ENCODE results near the gene DOHH.
"Not testable (repeated sequence)": the region's sequence is repeated elsewhere in the genome, so short reads cannot be mapped to it uniquely, and the experiment has no call there.

DOHH gene

DNA sequence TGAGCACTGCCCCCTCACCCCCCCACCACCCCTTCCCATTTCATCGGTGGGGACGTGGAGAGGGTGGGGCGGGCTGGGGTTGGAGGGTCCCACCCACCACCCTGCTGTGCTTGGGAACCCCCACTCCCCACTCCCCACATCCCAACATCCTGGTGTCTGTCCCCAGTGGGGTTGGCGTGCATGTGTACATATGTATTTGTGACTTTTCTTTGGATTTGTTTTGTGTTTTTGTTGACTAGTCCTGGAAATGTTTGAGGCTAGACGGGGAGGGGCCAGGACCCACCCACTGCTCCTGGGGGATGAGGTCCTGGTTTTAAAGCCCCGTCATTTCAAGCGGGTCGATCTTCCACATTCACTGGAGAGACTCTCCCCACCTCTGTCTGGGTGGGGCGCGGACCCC lies 35.5 kb upstream of the DOHH start:
- intact Hi-C loops (cut with DNase I) = no loop called here
- no peak for DNase-seq

DNA sequence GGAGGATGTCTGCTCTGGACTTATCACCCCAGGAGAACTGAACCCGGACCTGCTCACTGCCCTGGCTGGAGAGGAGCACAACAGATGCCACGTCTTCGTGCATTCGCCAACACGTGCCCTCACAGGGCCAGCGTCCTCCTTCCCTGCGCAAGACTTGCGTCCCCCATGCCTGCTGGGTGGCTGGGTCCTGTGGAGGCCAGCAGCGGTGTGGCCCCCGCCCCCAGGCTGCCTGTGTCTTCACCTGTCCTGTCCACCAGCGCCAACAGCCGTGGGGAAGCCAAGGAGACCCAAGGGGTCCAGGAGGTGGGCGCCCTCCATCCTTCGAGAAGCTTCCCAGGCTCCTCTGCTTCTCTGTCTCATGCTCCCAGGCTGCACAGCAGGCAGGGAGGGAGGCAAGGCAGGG lies 35.1 kb upstream of the DOHH start:
- intact Hi-C loops (cut with DNase I) = no loop called here
- no peak for DNase-seq

DNA sequence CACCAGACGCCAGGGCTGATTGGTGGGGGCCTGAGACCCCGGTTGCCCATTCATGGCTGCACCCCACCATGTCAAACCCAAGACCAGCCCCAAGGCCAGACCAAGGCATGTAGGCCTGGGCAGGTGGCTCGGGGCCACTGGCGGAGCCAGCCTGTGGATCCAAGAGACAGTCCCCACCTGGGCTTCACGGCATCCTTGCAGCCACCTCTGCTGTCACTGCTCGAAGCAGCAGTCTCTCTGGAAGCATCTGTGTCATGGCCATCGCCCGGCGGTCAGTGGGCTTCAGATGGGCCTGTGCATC lies 34.7 kb upstream of the DOHH start:
- DNase-seq = no peak
- intact Hi-C loops (cut with DNase I) = no loop called here

DNA sequence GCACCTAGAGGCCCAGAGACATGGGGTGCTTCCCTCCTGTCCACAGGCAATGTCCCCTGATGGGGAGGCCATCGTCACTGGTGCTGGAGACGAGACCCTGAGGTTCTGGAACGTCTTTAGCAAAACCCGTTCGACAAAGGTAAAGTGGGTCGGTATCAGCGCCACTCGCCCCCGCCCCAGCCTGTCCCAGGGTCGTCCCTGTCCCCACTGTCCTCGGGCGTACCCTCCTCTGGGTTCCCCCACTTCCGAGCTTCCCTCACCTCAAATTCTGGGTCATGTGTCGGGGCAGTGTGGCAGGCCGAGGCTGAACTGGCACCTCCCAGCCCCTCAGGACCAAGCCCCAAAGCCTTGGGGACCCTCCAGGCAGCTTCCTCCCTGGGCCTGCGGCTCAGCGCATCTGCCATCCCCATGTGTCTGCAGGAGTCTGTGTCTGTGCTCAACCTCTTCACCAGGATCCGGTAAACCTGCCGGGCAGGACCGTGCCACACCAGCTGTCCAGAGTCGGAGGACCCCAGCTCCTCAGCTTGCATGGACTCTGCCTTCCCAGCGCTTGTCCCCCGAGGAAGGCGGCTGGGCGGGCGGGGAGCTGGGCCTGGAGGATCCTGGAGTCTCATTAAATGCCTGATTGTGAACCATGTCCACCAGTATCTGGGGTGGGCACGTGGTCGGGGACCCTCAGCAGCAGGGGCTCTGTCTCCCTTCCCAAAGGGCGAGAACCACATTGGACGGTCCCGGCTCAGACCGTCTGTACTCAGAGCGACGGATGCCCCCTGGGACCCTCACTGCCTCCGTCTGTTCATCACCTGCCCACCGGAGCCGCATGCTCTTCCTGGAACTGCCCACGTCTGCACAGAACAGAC lies 34.1 kb upstream of the DOHH start:
- DNase-seq = no peak
- intact Hi-C loops (cut with DNase I) = no loop called here

DNA sequence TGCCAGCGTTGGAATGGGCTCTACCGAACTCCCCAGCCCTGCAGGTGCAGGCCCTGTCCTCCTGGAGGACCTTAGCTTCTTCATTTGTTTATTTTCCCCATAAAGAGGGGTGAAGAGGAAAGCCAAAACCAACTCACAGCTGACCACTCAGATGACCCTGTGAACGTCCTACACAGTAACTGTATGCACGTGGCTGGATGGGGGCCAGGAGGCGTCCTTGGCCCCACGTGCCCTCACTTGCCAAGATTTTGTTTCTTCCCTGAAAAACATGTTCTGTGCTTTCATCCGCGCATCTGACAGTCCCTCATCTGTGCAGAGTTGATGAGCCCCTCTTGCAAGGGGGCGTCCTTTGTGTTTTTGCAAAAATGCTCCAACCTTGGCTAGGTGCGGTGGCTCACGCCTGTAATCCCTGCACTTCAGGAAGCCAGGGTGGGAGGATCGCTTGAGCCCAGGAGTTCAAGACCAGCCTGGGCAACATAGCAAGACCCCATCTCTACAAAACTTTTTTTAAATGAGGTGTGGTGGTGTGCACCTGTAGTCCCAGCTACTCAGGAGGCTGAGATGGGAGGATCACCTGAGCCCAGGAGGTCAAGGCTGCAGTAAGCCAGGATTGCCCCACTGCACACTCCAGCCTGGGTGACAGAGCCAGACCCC lies 33.2 kb upstream of the DOHH start:
- intact Hi-C loops (cut with DNase I) = no loop called here
- no peak for DNase-seq

DNA sequence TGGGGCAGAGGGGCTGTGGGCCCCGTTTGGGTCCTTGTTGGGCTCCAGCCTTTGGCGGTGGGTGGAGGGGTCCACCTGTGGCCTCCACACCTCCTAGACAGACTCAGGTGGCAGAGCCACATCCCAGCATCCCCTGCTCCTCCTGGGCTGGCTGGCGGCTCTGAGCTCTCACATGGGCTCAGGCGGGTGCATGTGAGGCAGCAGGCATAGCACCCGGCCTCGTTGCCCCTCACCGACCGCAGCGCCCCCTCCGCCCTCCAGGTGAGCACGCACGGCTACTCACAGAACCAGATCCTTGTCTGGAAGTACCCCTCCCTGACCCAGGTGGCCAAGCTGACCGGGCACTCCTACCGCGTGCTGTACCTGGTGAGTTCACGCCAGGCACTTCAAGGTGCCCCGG lies 32.6 kb upstream of the DOHH start:
- no peak for DNase-seq

DNA sequence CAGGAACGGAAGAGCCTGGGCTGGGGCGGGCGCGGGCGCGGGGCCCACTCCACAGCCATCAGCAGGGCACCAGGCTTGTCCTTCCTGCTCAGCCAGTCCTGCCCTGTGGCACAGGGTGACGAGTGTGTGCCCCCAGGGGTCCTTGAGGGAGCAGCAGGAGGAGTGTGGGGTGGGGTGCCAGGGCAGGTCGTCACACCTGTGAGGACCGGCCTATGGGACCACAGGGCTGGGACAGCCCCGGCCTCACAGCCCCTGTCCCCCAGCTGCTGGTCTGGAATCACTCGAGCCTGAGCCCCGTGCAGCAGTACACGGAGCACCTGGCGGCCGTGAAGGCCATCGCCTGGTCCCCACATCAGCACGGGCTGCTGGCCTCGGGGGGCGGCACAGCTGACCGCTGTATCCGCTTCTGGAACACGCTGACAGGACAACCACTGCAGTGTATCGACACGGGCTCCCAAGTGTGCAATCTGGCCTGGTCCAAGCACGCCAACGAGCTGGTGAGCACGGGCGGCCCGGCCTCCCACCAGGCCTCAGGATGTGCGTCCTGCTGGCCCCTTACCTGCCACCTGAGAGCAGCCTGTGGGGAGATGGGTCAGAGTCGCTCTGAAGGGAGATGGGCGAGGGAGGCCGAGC lies 31.8 kb upstream of the DOHH start:
- no peak for DNase-seq
- intact Hi-C loops (cut with DNase I) = no loop called here

More for the DNA sequence above, 32.6 kb upstream of the DOHH start:
- intact Hi-C loops (cut with DNase I) = no loop called here

DNA sequence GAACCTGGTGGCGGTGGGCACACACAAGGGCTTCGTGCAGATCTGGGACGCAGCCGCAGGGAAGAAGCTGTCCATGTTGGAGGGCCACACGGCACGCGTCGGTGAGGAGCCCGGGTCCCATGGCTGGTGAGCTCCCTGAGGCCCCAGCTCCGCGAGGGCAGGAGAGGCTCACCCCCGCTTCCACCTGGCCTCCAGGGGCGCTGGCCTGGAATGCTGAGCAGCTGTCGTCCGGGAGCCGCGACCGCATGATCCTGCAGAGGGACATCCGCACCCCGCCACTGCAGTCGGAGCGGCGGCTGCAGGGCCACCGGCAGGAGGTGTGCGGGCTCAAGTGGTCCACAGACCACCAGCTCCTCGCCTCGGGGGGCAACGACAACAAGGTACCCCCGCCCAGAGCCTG lies 31.2 kb upstream of the DOHH start:
- intact Hi-C loops (cut with DNase I) = no loop called here

DNA sequence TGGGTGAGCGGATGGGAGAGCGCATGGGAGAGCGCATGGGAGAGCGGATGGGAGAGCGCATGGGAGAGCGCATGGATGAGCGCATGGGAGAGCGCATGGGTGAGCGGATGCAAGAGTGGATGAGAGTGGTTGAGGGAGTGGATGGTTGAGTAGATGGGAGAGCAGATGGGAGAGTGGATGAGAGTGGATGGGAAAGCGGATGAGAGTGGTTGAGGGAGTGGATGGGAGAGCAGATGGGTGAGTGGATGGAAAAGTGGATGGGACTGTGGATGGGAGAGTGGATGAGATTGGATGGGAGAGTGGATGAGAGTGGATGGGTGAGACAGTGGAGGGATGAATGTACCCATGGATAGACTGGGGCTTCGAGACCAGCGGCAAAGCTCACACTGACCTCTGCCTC lies 29.9 kb upstream of the DOHH start:
- intact Hi-C loops (cut with DNase I) = no loop called here
- no peak for DNase-seq

More for the DNA sequence above, 31.2 kb upstream of the DOHH start:
- DNase-seq = no peak

DNA sequence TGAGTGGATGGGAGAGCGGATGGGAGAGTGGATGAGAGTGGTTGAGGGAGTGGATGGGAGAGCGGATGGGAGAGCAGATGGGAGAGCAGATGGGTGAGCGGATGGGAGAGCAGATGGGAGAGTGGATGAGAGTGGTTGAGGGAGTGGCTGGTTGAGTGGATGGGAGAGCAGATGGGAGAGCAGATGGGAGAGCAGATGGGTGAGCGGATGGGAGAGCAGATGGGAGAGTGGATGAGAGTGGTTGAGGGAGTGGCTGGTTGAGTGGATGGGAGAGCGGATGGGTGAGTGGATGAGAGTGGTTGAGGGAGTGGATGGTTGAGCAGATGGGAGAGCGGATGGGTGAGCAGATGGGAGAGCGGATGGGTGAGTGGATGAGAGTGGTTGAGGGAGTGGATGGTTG lies 28.8 kb upstream of the DOHH start:
- DNase-seq; intact Hi-C loops (cut with DNase I): not testable (repeated sequence)

DNA sequence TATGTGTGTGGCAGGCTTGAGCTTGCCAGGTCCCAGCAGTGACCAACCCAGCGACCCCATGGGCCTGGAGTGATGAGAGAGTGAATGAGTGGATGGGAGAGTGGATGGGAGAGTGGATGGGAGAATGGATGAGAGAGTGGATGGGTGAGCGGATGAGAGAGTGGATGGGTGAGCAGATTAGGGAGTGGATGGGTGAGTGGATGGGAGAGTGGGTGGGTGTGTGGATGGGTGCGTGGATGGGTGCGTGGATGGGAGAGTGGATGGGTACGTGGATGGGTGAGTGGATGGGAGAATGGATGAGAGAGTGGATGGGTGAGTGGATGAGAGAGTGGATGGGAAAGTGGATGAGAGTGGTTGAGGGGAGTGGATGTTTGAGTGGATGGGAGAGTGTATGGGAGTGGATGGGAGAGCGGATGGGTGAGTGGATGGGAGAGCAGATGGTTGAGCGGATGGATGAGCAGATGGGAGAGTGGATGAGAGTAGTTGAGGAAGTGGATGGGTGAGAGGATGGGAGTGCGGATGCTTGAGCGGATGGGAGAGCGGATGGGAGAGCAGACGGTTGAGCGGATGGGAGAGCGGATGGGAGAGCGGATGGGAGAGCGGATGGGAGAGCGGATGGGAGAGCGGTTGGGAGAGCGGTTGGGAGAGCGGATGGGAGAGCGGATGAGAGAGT lies 28.2 kb upstream of the DOHH start:
- no peak for DNase-seq
- intact Hi-C loops (cut with DNase I) = no loop called here

DNA sequence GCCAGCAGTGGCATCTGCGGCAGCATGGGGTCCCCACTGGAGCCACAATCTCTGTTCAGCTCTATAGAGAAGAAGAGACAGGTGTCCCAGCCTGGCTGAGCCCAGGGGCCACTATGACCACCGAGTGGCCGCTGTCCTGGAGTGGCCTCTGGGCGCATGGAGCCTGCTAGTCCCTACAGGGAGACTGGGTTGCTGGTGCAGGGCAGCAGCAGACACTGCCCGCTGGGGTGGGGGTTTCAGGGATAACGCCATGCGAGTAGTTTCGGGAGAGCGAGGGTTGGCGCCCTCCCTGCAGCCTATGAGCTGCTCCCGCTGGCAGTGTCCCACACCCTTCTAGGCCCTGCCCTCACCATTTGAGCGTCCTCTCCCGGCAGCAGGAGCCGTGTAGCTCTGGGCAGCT lies 27.6 kb upstream of the DOHH start:
- intact Hi-C loops (cut with DNase I) = no loop called here
- no peak for DNase-seq

DNA sequence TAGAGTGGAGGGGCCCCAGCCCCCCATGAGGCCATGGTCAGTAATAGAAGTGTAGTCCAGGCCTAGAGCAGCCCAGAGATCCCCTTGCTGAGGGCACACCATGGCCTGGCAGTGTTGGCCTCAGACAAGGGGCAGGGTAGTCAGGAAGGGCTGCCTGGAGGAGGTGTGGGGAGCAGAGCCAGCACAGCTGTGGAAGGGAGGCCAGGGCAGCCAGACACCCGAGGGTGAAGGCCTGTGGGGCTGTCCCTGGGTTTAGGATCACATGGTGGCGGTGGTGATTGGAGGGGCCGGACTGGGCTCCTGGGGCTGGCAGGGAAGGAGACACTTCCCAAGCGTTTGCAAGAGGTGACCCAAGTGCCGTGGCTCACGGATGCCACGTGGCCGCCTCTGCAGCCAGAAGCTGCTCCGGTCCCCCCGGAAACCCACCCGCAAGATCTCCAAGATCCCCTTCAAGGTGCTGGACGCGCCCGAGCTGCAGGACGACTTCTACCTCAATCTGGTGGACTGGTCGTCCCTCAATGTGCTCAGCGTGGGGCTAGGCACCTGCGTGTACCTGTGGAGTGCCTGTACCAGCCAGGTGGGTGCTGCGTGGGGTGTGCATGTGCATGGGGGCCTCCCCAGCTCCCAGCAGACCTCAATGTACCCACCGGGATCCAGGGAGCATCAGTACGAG lies 26.9 kb upstream of the DOHH start:
- intact Hi-C loops (cut with DNase I) = no loop called here
- DNase-seq = no peak

DNA sequence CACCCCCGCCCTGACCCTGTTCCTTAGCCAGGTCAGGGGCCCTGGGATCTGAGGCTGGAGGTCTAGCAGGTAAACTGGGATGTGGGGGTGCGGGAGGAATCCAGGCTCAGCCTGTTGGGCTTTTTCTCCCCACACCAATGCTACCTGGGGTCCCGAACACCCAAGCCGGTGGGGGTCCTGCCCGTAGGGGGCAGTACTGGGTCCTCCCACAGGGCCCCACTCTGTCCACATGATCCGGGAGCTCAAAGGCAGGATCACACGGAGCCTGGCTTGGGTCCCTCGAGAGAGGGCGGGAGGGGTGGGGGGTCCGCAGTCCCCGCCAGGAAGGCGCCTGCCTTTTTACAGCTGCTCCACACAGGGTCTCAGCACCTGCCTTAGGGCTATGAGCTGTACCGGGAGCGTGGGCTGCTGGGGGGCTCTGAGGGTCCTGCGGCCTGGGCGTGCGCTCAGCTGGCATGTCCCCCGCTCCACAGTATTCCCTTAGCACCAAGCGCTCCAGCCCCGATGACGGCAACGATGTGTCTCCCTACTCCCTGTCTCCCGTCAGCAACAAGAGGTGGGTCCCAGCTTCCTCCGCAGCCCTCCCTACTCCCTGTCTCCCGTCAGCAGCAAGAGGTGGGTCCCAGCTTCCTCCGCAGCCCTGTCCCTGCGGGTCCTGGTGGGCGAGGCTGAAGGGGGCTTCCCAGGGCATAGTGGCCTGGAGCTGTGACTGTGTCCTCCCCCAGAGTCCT lies 26.2 kb upstream of the DOHH start:
- no peak for DNase-seq
- intact Hi-C loops (cut with DNase I) = no loop called here

DNA sequence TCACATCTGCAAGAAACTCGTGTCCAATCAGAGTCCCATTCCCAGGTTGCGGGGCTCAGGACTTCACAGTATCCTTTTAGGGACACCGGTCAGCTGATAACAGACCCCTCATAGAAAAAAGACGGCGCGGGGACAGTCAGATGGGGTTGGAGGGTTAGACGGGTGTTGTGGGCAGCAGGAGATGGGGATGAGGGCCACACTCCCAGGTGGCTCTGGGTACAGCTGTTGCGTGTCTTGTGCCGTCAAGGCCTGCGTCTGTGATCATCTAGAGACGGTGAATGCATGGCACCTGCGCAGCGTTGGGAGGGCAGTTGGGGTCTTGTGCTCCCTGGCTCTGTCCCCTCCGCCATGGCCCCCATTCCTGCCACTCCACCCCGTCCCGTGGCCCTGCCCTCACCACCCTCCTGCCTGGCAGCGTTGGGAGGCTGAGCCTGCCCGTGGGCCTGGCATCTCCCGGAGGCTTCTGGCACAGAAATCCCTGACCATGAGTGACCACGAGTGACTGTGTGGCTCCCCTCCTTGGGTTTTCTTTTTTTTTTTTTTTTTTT lies 24.5 kb upstream of the DOHH start:
- intact Hi-C loops (cut with DNase I) = no loop called here

DNA sequence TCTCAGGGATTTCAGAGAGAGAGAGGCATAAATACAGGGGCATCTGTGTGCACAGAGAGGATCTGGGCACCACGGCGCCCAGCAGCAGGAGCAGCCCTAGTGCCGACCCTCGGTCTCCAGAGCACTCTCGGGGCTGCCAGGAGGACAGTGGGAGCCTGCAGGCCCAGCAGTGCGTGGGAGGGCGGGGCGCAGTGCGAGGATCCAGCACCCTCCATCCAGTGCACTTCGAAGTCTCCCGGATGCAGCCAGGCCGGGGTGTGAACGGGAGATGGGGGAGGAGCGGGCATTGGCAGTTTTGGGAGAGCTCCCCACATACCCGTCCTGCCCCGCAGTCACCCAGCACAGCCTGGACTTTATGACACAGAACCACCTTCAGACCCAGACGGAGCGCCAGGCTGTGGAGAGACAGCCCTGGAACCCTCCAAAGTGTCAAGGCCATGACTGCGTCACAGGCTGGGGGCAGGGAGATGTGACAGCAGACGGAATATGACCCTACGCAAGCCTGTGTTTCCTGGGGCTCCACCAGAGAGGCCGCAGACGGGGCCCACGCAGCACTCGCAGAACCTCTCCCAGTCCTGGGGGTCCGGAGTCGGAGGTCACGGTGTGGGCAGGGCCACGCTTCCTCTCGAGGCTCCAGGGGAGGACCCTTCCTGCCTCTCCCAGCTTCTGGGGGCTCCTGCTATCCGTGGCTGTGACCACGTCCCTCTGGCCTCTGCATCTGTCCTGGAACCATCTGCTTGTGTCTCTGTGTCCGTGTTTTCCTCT lies 23.8 kb upstream of the DOHH start:
- DNase-seq = no peak
- intact Hi-C loops (cut with DNase I) = no loop called here

More for the DNA sequence above, 24.5 kb upstream of the DOHH start:
- no peak for DNase-seq

DNA sequence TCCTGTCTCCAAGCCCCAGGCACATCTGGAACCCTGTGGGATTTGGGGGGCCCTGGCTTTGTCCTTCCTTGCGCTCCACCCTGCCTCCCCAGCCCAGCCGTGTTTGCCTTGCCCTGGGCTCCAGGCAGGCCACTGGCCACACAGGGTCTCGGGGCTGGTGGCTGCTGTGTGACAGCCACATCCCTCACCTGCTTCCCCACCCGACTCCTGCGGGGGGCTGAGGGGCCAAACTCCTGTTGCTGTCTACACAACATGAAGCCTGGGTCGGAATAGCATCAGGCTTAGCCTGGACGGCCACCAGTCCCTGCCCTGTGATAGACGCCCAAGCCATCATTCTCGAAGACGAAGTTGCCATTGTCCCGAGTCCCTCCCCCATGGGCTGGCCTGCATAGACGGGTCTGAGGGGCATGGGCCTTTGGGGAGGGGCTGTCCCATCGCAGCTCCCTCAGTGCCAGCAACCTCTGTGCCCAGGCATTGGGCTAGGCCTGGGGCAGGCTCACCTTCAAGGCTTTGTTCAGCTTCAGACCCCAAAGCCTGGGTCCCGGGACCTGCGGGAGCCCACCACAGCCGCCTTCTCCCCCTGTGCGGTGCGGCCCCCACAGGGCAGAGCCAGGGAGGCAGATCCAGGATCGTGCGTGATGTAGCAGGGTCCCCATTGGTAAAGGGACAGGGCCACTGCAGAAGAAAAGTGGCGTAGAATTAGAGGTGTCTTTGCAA lies 23.0 kb upstream of the DOHH start:
- no peak for DNase-seq
- intact Hi-C loops (cut with DNase I) = no loop called here
